Neural crest cell (in vitro differentiated cells): ENCODE results near the gene CSMD2. TPM values are rescaled to one million over a fixed set of nuclear protein-coding genes. Genes with fewer than 3 reads are reported as not detected.

ENCODE experiments used
- DNase-seq: peaks from one replicate; pipeline ENCODE4 v3.0.0; 2021; ENCODE audit warnings: low read depth, mixed read lengths, low spot score
- H3K27ac Mint-ChIP-seq: one replicate; pipeline ENCODE4 v1.8.0; 2021; ENCODE audit warnings: mild to moderate bottlenecking, mixed read lengths; ENCODE audit not compliant: unreplicated experiment
- H3K27me3 Mint-ChIP-seq: 2 replicates; pipeline ENCODE4 v1.8.0; 2021; ENCODE audit warnings: low read depth, mild to moderate bottlenecking, mixed read lengths
- H3K36me3 Mint-ChIP-seq: 2 replicates; pipeline ENCODE4 v1.8.0; 2021; ENCODE audit warnings: low read depth, mild to moderate bottlenecking, mixed read lengths
- H3K4me1 Mint-ChIP-seq: 2 replicates; pipeline ENCODE4 v1.8.0; 2021; ENCODE audit warnings: mixed read lengths
- H3K4me3 Mint-ChIP-seq: one replicate; pipeline ENCODE4 v1.8.0; 2021; ENCODE audit warnings: mild to moderate bottlenecking, mixed read lengths
- H3K9me3 Mint-ChIP-seq: 2 replicates; pipeline ENCODE4 v1.8.0; 2021; ENCODE audit warnings: mixed read lengths
- CTCF ChIP-seq: fragments of 200-600 bp; sonication (generic); conservative IDR thresholded peaks from 2 replicates; pipeline ENCODE4 v1.5.0; 2021; ENCODE audit warnings: antibody characterized with exemption, mild to moderate bottlenecking
- total RNA-seq: library from RNA; stranded (reverse); gene quantifications from 2 replicates; pipeline ENCODE4 v1.2.1, GENCODE V29; 2021

The CSMD2 gene
- total RNA-seq, 1 donor from 2014 or later: 0.40 TPM

- peaks cover 23% of the 10 kb centered on the region for H3K27me3 Mint-ChIP-seq
- no peaks in the 10 kb centered on the region for H3K4me1 Mint-ChIP-seq
- H3K9me3 Mint-ChIP-seq: no peaks in the 10 kb centered on the region
- H3K36me3 Mint-ChIP-seq: no peaks in the 10 kb centered on the region
- DNase-seq: no peak
- no peak overlapping the region for H3K27ac Mint-ChIP-seq
- TF ChIP-seq CTCF: no peak
- H3K4me3 Mint-ChIP-seq: no peak overlapping the region
Measured at GRCh38 chr1:33781652-33782051, 383.4 kb downstream of the CSMD2 start.

- Mint-ChIP-seq H3K4me3 (no peak overlapping the region), H3K9me3 (no peaks in the 10 kb centered on the region), H3K27ac (no peak overlapping the region), H3K27me3 (peaks cover 19% of the 10 kb centered on the region), H3K4me1 (no peaks in the 10 kb centered on the region), H3K36me3 (no peaks in the 10 kb centered on the region)
- DNase-seq: no peak
- no peak for TF ChIP-seq CTCF
Measured at GRCh38 chr1:33777337-33777736, 387.7 kb downstream of the CSMD2 start.

DNA sequence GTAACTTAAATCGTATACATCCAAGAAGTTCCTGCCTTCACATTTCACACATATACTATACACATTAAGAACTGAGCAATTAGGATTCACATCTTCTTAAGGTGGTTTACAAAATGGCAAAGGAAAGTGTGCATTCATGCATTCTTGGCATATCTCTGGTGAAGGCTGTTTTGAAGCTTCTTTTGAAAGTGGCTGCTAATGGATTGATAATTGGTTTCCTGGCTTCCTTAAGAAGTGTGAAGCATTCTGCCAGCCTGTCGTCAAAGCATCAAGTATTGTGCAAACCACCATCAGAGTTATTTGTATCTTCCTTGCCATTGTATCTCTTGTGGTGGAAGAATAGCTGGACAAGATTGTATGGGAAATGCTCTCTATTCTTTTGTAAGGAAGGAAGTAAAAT is 396.2 kb downstream of the CSMD2 start:
- no peaks in the 10 kb centered on the region for H3K36me3 Mint-ChIP-seq
- TF ChIP-seq CTCF: no peak
- DNase-seq: no peak
- H3K9me3 Mint-ChIP-seq: no peaks in the 10 kb centered on the region
- no peak overlapping the region for H3K4me3 Mint-ChIP-seq
- no peaks in the 10 kb centered on the region for H3K4me1 Mint-ChIP-seq
- no peak overlapping the region for H3K27ac Mint-ChIP-seq
- H3K27me3 Mint-ChIP-seq: peaks cover 5% of the 10 kb centered on the region

GRCh38 chr1:33768106-33768505 is 396.9 kb downstream of the CSMD2 start:
- Mint-ChIP-seq H3K27ac (no peak overlapping the region), H3K27me3 (peaks cover 5% of the 10 kb centered on the region), H3K4me1 (no peaks in the 10 kb centered on the region), H3K4me3 (no peak overlapping the region), H3K36me3 (no peaks in the 10 kb centered on the region), H3K9me3 (no peaks in the 10 kb centered on the region)
- TF ChIP-seq CTCF: no peak
- no peak for DNase-seq

GRCh38 chr1:33764149-33764548 is 400.9 kb downstream of the CSMD2 start:
- no peak overlapping the region for H3K4me3 Mint-ChIP-seq
- no peak for DNase-seq
- H3K9me3 Mint-ChIP-seq: no peaks in the 10 kb centered on the region
- peaks cover 3% of the 10 kb centered on the region for H3K27me3 Mint-ChIP-seq
- no peak for TF ChIP-seq CTCF
- no peaks in the 10 kb centered on the region for H3K4me1 Mint-ChIP-seq
- peak overlapping the region; percentile 27 for H3K27ac Mint-ChIP-seq
- no peaks in the 10 kb centered on the region for H3K36me3 Mint-ChIP-seq

- Mint-ChIP-seq H3K4me3 (no peak overlapping the region), H3K27ac (no peak overlapping the region), H3K27me3 (peaks cover 3% of the 10 kb centered on the region), H3K36me3 (no peaks in the 10 kb centered on the region), H3K4me1 (no peaks in the 10 kb centered on the region), H3K9me3 (peaks cover 3% of the 10 kb centered on the region)
- no peak for TF ChIP-seq CTCF
- DNase-seq: no peak
Measured at GRCh38 chr1:33763406-33763805, 401.6 kb downstream of the CSMD2 start.
